HepG2 (cell line): ENCODE data around the gene GCM1. TPM values are rescaled to one million over a fixed set of nuclear protein-coding genes. Genes with fewer than 3 reads are reported as not detected.

Experiments
- ATAC-seq: fragments of 200-7000 bp; cut with Tn5 transposase; 3 replicates; pipeline ENCODE4 v1.9.1; 2020; ENCODE audit warnings: mild to moderate bottlenecking, moderate library complexity
- BruUV-seq: library from RNA; stranded (reverse); fragments of 400-500 nt; replicated peaks from 2 replicates; lab custom pipeline; 2021; lab: Mats Ljungman, UMichigan
- CTCF ChIA-PET: fragments of 300-600 bp; formaldehyde crosslinking; extraction: SDS; loops from one replicate; lab custom pipeline; 2021; ENCODE audit warnings: low total read pairs, inconsistent platforms, low intra/inter-chr PET ratio; lab: Yijun Ruan, JAX
- POLR2A ChIA-PET: fragments of 350-600 bp; sonication (Branson Sonifier 250); formaldehyde crosslinking; loops from one replicate; lab custom pipeline; 2020; ENCODE audit warnings: antibody characterized with exemption, inconsistent platforms; lab: Yijun Ruan, JAX
- DNase-seq: peaks from one replicate; pipeline ENCODE4 v3.0.0-alpha.2; 2015; ENCODE audit warnings: low spot score
- FAIRE-seq: peaks from 3 replicates; lab custom pipeline; 2011; peaks lifted over from hg19 to GRCh38; lab: Jason Lieb, UNC
- H2AFZ ChIP-seq: one replicate; pipeline ENCODE4 v1.6.1; 2011; ENCODE audit warnings: low read length, inconsistent platforms
- H3K27ac ChIP-seq: fragments of 300-600 bp; 3 replicates; pipeline ENCODE4 v1.8.0; 2011; ENCODE audit warnings: mixed run types, mild to moderate bottlenecking, mixed read lengths, low read length, inconsistent platforms; ENCODE audit not compliant: insufficient read depth; ENCODE audit errors: extremely low read length
- H3K27me3 ChIP-seq, 2 experiments: fragments of 200-600 bp in 1 of 2; 2 replicates in 1 of 2; 3 replicates in 1 of 2; pipeline versions ENCODE4 v1.6.0 to v1.8.0; 2011; ENCODE audit warnings: low read length in 2 of 2, mild to moderate bottlenecking in 2 of 2, moderate library complexity in 2 of 2, inconsistent platforms in 1 of 2; ENCODE audit not compliant: insufficient read depth in 2 of 2, control insufficient read depth in 1 of 2
- H3K36me3 ChIP-seq, 2 experiments: fragments of 200-600 bp in 1 of 2; replicated peaks in 1 of 2; 2 replicates in 1 of 2; 3 replicates in 1 of 2; pipeline versions ENCODE4 v1.5.1 to v1.8.0; 2011; ENCODE audit warnings: low read length in 2 of 2, inconsistent platforms in 1 of 2; ENCODE audit not compliant: insufficient read depth in 2 of 2, control insufficient read depth in 1 of 2
- H3K4me1 ChIP-seq: 2 replicates; pipeline ENCODE4 v1.5.1; 2012; ENCODE audit warnings: low read length, inconsistent platforms; ENCODE audit not compliant: insufficient read depth
- H3K4me2 ChIP-seq: 2 replicates; pipeline ENCODE4 v1.6.0; 2011; ENCODE audit warnings: low read depth, low read length, inconsistent platforms
- H3K4me3 ChIP-seq, 3 experiments: fragments of 200-600 bp in 1 of 3; sonication (generic), shearing (Covaris generic) in 1 of 3; replicated peaks in 1 of 3; 2 replicates each; pipeline ENCODE4 v1.5.1; 2011 to 2016; ENCODE audit warnings: low read length in 3 of 3, inconsistent platforms in 2 of 3, low read depth in 2 of 3, mild to moderate bottlenecking in 2 of 3, control low read depth in 1 of 3, mixed read lengths in 1 of 3; ENCODE audit not compliant: insufficient read depth in 1 of 3
- H3K79me2 ChIP-seq: one replicate; pipeline ENCODE4 v1.6.1; 2011; ENCODE audit warnings: low read length, inconsistent platforms; ENCODE audit not compliant: insufficient read depth
- H3K9ac ChIP-seq: 2 replicates; pipeline ENCODE4 v1.6.0; 2011; ENCODE audit warnings: mild to moderate bottlenecking, low read depth, low read length, inconsistent platforms; ENCODE audit not compliant: insufficient read depth
- H3K9me3 ChIP-seq: 2 replicates; pipeline ENCODE4 v1.5.1; 2012; ENCODE audit warnings: mild to moderate bottlenecking, low read length
- H4K20me1 ChIP-seq: 2 replicates; pipeline ENCODE4 v1.6.0; 2011; ENCODE audit warnings: inconsistent platforms, mild to moderate bottlenecking, low read length, moderate library complexity; ENCODE audit not compliant: insufficient read depth
- IRF9 ChIP-seq: sonication (generic); formaldehyde crosslinking; IDR thresholded peaks from 2 replicates; pipeline ENCODE4 v1.8.0; 2022; ENCODE audit warnings: missing genetic modification reagents, mild to moderate bottlenecking, borderline replicate concordance
- MEIS2 ChIP-seq: sonication (generic); formaldehyde crosslinking; IDR thresholded peaks from 2 replicates; pipeline ENCODE4 v1.9.0; 2021; ENCODE audit warnings: mild to moderate bottlenecking, missing genetic modification reagents
- ZNF543 ChIP-seq: sonication (generic); formaldehyde crosslinking; IDR thresholded peaks from 2 replicates; pipeline ENCODE4 v1.4.0; 2020; ENCODE audit warnings: mild to moderate bottlenecking, missing genetic modification reagents
- WGBS: methylation state at CpG from one replicate; pipeline ENCODE4 v1.1.6; 2017; ENCODE audit warnings: low lambda C conversion rate; 5-methylcytosine and 5-hydroxymethylcytosine counted together
- in situ Hi-C: cut with HindIII; loops from 2 replicates; pipeline ENCODE4 v1.10.0; 2017; ENCODE audit warnings: low pct_unique_long_range_greater_than_20kb; ENCODE audit not compliant: extremely low pct_ligation_motif_present
- intact Hi-C: fragments of 100-400 bp; cut with micrococcal nuclease; formaldehyde crosslinking; loops from one replicate; pipeline ENCODE4 v1.10.0; 2022; ENCODE audit not compliant: unreplicated experiment
- polyA plus RNA-seq, 8 experiments: library from polyadenylated mRNA; depleted of rRNA in 3 of 8; stranded (reverse) in 7 of 8; unstranded in 1 of 8; fragments of >200 nt; fragmentation: Illumina TruSeq in 4 of 8; extraction: Trizol in 4 of 8; gene quantifications; 2 replicates each; pipeline versions ENCODE4 v1.2.1 to v1.2.3, GENCODE V29; 2011 to 2016; ENCODE audit warnings: low read depth in 4 of 8, missing spikeins in 1 of 8, mixed read lengths in 1 of 8; ENCODE audit not compliant: insufficient read depth in 1 of 8
- total RNA-seq, 5 experiments: library from RNA; depleted of rRNA; stranded (reverse); fragments of >200 nt; fragmentation: Illumina TruSeq; extraction: Trizol; gene quantifications; 2 replicates each; pipeline ENCODE4 v1.2.3, GENCODE V29; 2016; ENCODE audit warnings: low read depth in 1 of 5
- TF ChIP-seq, protein P1 (sequence below): sonication (generic); formaldehyde crosslinking; IDR thresholded peaks from 2 replicates; pipeline ENCODE4 v1.9.0; 2021; ENCODE audit warnings: mild to moderate bottlenecking, missing genetic modification reagents

GCM1 gene
- total and polyA plus RNA-seq, 2 of the 13 experiments (the other 11 are each of a cell fraction or from before 2014, with no cell fraction given) = 0.04 to 0.13 TPM

GRCh38 chr6:53130569-53131290, 17.9 kb downstream of the GCM1 start:
- H3K4me2 ChIP-seq = no peak overlapping the region
- no peak overlapping the region for H3K27ac ChIP-seq
- no peak overlapping the region for H3K9ac ChIP-seq
- no TSS peak for BruUV-seq
- intact Hi-C loops = no loop called here
- H3K4me3 ChIP-seq = no peak overlapping the region
- FAIRE-seq = no peak
- H4K20me1 ChIP-seq = no peaks in the 10 kb centered on the region
- CTCF ChIA-PET = no interaction called here
- no peak for ATAC-seq
- no peak for DNase-seq
- TF ChIP-seq MEIS2 (CRISPR knock-in tag) = no peak
- H3K36me3 ChIP-seq = no peaks in the 10 kb centered on the region
- H3K9me3 ChIP-seq = no peaks in the 10 kb centered on the region
- H2AFZ ChIP-seq = no peak overlapping the region
- no peaks in the 10 kb centered on the region for H3K79me2 ChIP-seq
- WGBS = 92% methylated on average over 6 of the region's 6 CpGs
- POLR2A ChIA-PET = interaction anchor here (1.3 kb wide), 1 partner anchor 11 kb away, joined by 5 read pairs; no protein-coding TSS in a partner anchor
- in situ Hi-C loops = no loop called here
- no peaks in the 10 kb centered on the region for H3K27me3 ChIP-seq
- peaks cover 51% of the 10 kb centered on the region for H3K4me1 ChIP-seq

DNA sequence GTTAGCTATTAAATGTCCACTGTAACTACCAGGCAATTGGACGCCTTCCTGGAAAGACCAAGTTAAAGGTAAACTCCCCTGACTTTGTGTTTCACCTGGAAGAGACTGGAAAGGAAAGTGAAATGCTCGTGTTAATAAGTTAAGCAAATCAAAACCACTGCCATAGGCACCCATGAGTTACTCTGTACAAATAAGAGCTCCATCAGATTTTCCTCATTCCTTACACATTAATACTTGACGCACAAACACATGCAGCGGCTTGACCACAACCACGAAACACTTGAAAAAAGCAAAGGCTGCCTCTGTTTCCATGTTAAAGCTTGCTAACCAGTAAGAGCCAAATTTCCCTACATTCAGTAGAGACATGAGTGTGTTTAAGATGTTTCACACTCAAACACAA, 19.8 kb downstream of the GCM1 start:
- no peaks in the 10 kb centered on the region for H4K20me1 ChIP-seq
- H3K79me2 ChIP-seq = no peaks in the 10 kb centered on the region
- peaks cover 32% of the 10 kb centered on the region for H3K4me1 ChIP-seq
- in situ Hi-C loops = no loop called here
- 95% methylated on average over 5 of the region's 5 CpGs for WGBS
- CTCF ChIA-PET = no interaction called here
- no peak overlapping the region for H2AFZ ChIP-seq
- intact Hi-C loops = no loop called here
- H3K9ac ChIP-seq = no peak overlapping the region
- BruUV-seq = no TSS peak
- no peak overlapping the region for H3K4me3 ChIP-seq
- H3K4me2 ChIP-seq = no peak overlapping the region
- no peaks in the 10 kb centered on the region for H3K27me3 ChIP-seq
- H3K36me3 ChIP-seq = no peaks in the 10 kb centered on the region
- POLR2A ChIA-PET = no interaction called here
- DNase-seq = no peak
- FAIRE-seq = no peak
- no peak overlapping the region for H3K27ac ChIP-seq
- H3K9me3 ChIP-seq = no peaks in the 10 kb centered on the region
- no peak for ATAC-seq
- TF ChIP-seq IRF9 (CRISPR knock-in tag) (no peak), ZNF543 (CRISPR knock-in tag) (no peak)
- TF ChIP-seq, protein P1, sequence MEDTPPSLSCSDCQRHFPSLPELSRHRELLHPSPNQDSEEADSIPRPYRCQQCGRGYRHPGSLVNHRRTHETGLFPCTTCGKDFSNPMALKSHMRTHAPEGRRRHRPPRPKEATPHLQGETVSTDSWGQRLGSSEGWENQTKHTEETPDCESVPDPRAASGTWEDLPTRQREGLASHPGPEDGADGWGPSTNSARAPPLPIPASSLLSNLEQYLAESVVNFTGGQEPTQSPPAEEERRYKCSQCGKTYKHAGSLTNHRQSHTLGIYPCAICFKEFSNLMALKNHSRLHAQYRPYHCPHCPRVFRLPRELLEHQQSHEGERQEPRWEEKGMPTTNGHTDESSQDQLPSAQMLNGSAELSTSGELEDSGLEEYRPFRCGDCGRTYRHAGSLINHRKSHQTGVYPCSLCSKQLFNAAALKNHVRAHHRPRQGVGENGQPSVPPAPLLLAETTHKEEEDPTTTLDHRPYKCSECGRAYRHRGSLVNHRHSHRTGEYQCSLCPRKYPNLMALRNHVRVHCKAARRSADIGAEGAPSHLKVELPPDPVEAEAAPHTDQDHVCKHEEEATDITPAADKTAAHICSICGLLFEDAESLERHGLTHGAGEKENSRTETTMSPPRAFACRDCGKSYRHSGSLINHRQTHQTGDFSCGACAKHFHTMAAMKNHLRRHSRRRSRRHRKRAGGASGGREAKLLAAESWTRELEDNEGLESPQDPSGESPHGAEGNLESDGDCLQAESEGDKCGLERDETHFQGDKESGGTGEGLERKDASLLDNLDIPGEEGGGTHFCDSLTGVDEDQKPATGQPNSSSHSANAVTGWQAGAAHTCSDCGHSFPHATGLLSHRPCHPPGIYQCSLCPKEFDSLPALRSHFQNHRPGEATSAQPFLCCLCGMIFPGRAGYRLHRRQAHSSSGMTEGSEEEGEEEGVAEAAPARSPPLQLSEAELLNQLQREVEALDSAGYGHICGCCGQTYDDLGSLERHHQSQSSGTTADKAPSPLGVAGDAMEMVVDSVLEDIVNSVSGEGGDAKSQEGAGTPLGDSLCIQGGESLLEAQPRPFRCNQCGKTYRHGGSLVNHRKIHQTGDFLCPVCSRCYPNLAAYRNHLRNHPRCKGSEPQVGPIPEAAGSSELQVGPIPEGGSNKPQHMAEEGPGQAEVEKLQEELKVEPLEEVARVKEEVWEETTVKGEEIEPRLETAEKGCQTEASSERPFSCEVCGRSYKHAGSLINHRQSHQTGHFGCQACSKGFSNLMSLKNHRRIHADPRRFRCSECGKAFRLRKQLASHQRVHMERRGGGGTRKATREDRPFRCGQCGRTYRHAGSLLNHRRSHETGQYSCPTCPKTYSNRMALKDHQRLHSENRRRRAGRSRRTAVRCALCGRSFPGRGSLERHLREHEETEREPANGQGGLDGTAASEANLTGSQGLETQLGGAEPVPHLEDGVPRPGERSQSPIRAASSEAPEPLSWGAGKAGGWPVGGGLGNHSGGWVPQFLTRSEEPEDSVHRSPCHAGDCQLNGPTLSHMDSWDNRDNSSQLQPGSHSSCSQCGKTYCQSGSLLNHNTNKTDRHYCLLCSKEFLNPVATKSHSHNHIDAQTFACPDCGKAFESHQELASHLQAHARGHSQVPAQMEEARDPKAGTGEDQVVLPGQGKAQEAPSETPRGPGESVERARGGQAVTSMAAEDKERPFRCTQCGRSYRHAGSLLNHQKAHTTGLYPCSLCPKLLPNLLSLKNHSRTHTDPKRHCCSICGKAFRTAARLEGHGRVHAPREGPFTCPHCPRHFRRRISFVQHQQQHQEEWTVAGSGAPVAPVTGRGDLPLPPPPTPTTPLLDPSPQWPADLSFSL = no peak
